ENCODE measurements around the gene DLG5.

DLG5 gene

GRCh38 chr10:77821036-77821435 lies 105.5 kb downstream of the DLG5 start:
- H3K9ac ChIP-seq (ENCODE audit: low read length), result no peak overlapping the region
- H3K27me3 ChIP-seq (ENCODE audit: low read depth, low read length), result no peaks in the 10 kb centered on the region
- no peaks in the 10 kb centered on the region for H4K20me1 ChIP-seq (ENCODE audit: insufficient read depth, low read length)
- no peak for TF ChIP-seq EZH2phosphoT487 (IDR thresholded peaks at IDR 0.05; ENCODE audit: low read depth)
- TF ChIP-seq CTCF (IDR thresholded peaks at IDR 0.05; ENCODE audit: low read depth, low read length), result no peak
- H3K79me2 ChIP-seq (ENCODE audit: low read length), result no peaks in the 10 kb centered on the region
- H3K4me1 ChIP-seq (ENCODE audit: low read length), result no peaks in the 10 kb centered on the region
- no peaks in the 10 kb centered on the region for H3K36me3 ChIP-seq (replicated peaks; ENCODE audit: low read depth, low read length)
- no peak overlapping the region for H3K4me3 ChIP-seq (ENCODE audit: low read length)
- no peak overlapping the region for H3K27ac ChIP-seq (ENCODE audit: low read length)
- H3K4me2 ChIP-seq (ENCODE audit: low read length), result no peak overlapping the region
- no peak overlapping the region for H2AFZ ChIP-seq (ENCODE audit: low read depth, low read length)
- H3K9me3 ChIP-seq (ENCODE audit: insufficient read depth, low read length), result no peaks in the 10 kb centered on the region

- H3K27me3 ChIP-seq (ENCODE audit: low read depth, low read length), result no peaks in the 10 kb centered on the region
- H3K9me3 ChIP-seq (ENCODE audit: insufficient read depth, low read length), result no peaks in the 10 kb centered on the region
- no peak overlapping the region for H3K4me2 ChIP-seq (ENCODE audit: low read length)
- no peak overlapping the region for H3K9ac ChIP-seq (ENCODE audit: low read length)
- no peaks in the 10 kb centered on the region for H3K79me2 ChIP-seq (ENCODE audit: low read length)
- no peaks in the 10 kb centered on the region for H3K36me3 ChIP-seq (replicated peaks; ENCODE audit: low read depth, low read length)
- no peaks in the 10 kb centered on the region for H3K4me1 ChIP-seq (ENCODE audit: low read length)
- H4K20me1 ChIP-seq (ENCODE audit: insufficient read depth, low read length), result no peaks in the 10 kb centered on the region
- H2AFZ ChIP-seq (ENCODE audit: low read depth, low read length), result no peak overlapping the region
- no peak overlapping the region for H3K27ac ChIP-seq (ENCODE audit: low read length)
- TF ChIP-seq CTCF (IDR thresholded peaks at IDR 0.05; ENCODE audit: low read depth, low read length) (no peak), EZH2phosphoT487 (IDR thresholded peaks at IDR 0.05; ENCODE audit: low read depth) (no peak)
- no peak overlapping the region for H3K4me3 ChIP-seq (ENCODE audit: low read length)
Observed at GRCh38 chr10:77820349-77820748, 106.2 kb downstream of the DLG5 start.

GRCh38 chr10:77819210-77820112 lies 107.1 kb downstream of the DLG5 start:
- no peaks in the 10 kb centered on the region for H3K79me2 ChIP-seq (ENCODE audit: low read length)
- H3K27ac ChIP-seq (ENCODE audit: low read length), result no peak overlapping the region
- H3K36me3 ChIP-seq (replicated peaks; ENCODE audit: low read depth, low read length), result no peaks in the 10 kb centered on the region
- no peak overlapping the region for H3K4me2 ChIP-seq (ENCODE audit: low read length)
- no peak overlapping the region for H3K4me3 ChIP-seq (ENCODE audit: low read length)
- no peaks in the 10 kb centered on the region for H3K27me3 ChIP-seq (ENCODE audit: low read depth, low read length)
- no peak overlapping the region for H2AFZ ChIP-seq (ENCODE audit: low read depth, low read length)
- H4K20me1 ChIP-seq (ENCODE audit: insufficient read depth, low read length), result no peaks in the 10 kb centered on the region
- H3K4me1 ChIP-seq (ENCODE audit: low read length), result no peaks in the 10 kb centered on the region
- TF ChIP-seq EZH2phosphoT487 (IDR thresholded peaks at IDR 0.05; ENCODE audit: low read depth), result no peak
- TF ChIP-seq CTCF (IDR thresholded peaks at IDR 0.05; ENCODE audit: low read depth, low read length), result no peak
- H3K9ac ChIP-seq (ENCODE audit: low read length), result no peak overlapping the region
- no peaks in the 10 kb centered on the region for H3K9me3 ChIP-seq (ENCODE audit: insufficient read depth, low read length)

GRCh38 chr10:77818378-77818777 lies 108.2 kb downstream of the DLG5 start:
- no peak overlapping the region for H3K27ac ChIP-seq (ENCODE audit: low read length)
- no peak overlapping the region for H3K4me2 ChIP-seq (ENCODE audit: low read length)
- H4K20me1 ChIP-seq (ENCODE audit: insufficient read depth, low read length), result no peaks in the 10 kb centered on the region
- H2AFZ ChIP-seq (ENCODE audit: low read depth, low read length), result no peak overlapping the region
- TF ChIP-seq CTCF (IDR thresholded peaks at IDR 0.05; ENCODE audit: low read depth, low read length), result no peak
- no peak for TF ChIP-seq EZH2phosphoT487 (IDR thresholded peaks at IDR 0.05; ENCODE audit: low read depth)
- H3K36me3 ChIP-seq (replicated peaks; ENCODE audit: low read depth, low read length), result no peaks in the 10 kb centered on the region
- no peak overlapping the region for H3K9ac ChIP-seq (ENCODE audit: low read length)
- H3K4me3 ChIP-seq (ENCODE audit: low read length), result no peak overlapping the region
- H3K9me3 ChIP-seq (ENCODE audit: insufficient read depth, low read length), result no peaks in the 10 kb centered on the region
- no peaks in the 10 kb centered on the region for H3K79me2 ChIP-seq (ENCODE audit: low read length)
- H3K4me1 ChIP-seq (ENCODE audit: low read length), result no peaks in the 10 kb centered on the region
- no peaks in the 10 kb centered on the region for H3K27me3 ChIP-seq (ENCODE audit: low read depth, low read length)

All from OCI-LY3 (cell line).